Measurements from ENCODE around the gene PRSS22. TPM values are rescaled to one million over a fixed set of nuclear protein-coding genes. Genes with fewer than 3 reads are reported as not detected.

Gene PRSS22
- total and polyA plus RNA-seq, 5 donors: not detected

GRCh38 chr16:2818272-2818876, 39.6 kb downstream of the PRSS22 start:
- Histone ChIP-seq H3K4me1 (ENCODE audit: control insufficient read depth, insufficient read depth, low read length) (no peaks in the 10 kb centered on the region), H3K9me3 (ENCODE audit: control insufficient read depth, low read length) (no peaks in the 10 kb centered on the region), H3K27me3 (ENCODE audit: control insufficient read depth, insufficient read depth) (no peaks in the 10 kb centered on the region), H3K4me3 (ENCODE audit: low read length) (no peak overlapping the region), H3K27ac (ENCODE audit: low read length) (no peak overlapping the region)
- no peak for ATAC-seq
- intact Hi-C loops (cut with DNase I): no loop called here
- no peak for DNase-seq
- 74% methylated on average over 10 of the region's 10 CpGs for WGBS

DNA sequence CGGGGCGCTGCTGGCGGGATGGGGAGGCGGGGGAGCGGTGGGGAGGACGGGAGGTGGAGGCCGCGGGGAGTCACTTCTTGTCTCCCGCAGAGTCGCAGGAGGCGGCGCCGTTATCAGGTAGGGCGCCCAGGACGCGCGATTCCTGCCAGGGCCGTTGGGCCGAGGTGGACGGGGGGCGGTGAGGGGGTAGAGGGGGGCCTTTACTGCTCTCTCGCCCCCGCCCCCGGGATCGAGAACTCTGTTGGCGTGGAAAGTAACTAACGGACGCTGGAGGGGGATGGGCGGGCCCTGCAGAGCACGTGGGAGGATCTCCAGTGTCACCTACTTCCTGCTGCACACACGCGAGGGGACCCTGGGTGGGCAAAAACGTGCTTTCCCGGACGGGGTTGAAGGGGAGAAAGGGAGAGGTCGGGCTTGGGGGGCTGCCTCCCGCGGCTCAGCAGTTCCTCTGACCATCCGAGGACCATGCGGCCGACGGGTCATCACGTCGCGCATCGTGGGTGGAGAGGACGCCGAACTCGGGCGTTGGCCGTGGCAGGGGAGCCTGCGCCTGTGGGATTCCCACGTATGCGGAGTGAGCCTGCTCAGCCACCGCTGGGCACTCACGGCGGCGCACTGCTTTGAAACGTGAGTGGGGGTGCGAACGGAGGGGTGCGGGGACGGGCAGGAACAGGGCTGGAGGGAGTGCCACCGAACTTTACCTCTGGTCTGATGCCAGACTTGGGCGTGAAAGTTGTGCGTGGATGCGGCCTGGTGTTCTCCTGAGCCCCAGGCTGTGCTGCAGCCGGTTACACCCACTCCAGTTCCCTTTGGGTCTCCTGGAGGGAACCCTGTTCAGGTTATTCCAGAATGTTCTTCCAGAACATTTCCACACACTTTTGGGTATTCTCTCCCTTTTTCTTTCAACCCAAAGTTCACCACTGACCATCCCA, 40.4 kb downstream of the PRSS22 start:
- DNase-seq (no peak), ATAC-seq (no peak)
- H3K9me3 ChIP-seq (ENCODE audit: control insufficient read depth, low read length): no peaks in the 10 kb centered on the region
- no peak overlapping the region for H3K27ac ChIP-seq (ENCODE audit: low read length)
- no peak overlapping the region for H3K4me3 ChIP-seq (ENCODE audit: low read length)
- WGBS: 68% methylated on average over 68 of the region's 68 CpGs
- H3K27me3 ChIP-seq (ENCODE audit: control insufficient read depth, insufficient read depth): no peaks in the 10 kb centered on the region
- no peaks in the 10 kb centered on the region for H3K4me1 ChIP-seq (ENCODE audit: control insufficient read depth, insufficient read depth, low read length)
- intact Hi-C loops (cut with DNase I): no loop called here

- Histone ChIP-seq H3K27me3 (ENCODE audit: control insufficient read depth, insufficient read depth) (no peaks in the 10 kb centered on the region), H3K4me3 (ENCODE audit: low read length) (no peak within 1 kb of the TSS), H3K4me1 (ENCODE audit: control insufficient read depth, insufficient read depth, low read length) (no peaks in the 10 kb centered on the region), H3K27ac (ENCODE audit: low read length) (no peak within 1 kb of the TSS), H3K9me3 (ENCODE audit: control insufficient read depth, low read length) (no peaks in the 10 kb centered on the region)
- intact Hi-C loops (cut with DNase I): no loop called here
- ATAC-seq (no peak), DNase-seq (no peak)
- WGBS: 56% methylated on average over 28 of the region's 28 CpGs
Observed at GRCh38 chr16:2816751-2817339, 41.1 kb downstream of the PRSS22 start, which contains the start of gene PRSS21. PRSS21 (plus strand) TSS chr16:2817237; CDS start chr16:2817269, 32 bp downstream.

GRCh38 chr16:2815299-2815771, 42.6 kb downstream of the PRSS22 start:
- Histone ChIP-seq H3K27ac (ENCODE audit: low read length) (no peak overlapping the region), H3K9me3 (ENCODE audit: control insufficient read depth, low read length) (no peaks in the 10 kb centered on the region), H3K4me1 (ENCODE audit: control insufficient read depth, insufficient read depth, low read length) (no peaks in the 10 kb centered on the region), H3K27me3 (ENCODE audit: control insufficient read depth, insufficient read depth) (no peaks in the 10 kb centered on the region), H3K4me3 (ENCODE audit: low read length) (no peak overlapping the region)
- ATAC-seq (no peak), DNase-seq (no peak)
- intact Hi-C loops (cut with DNase I): no loop called here
- 75% methylated on average over 10 of the region's 10 CpGs for WGBS

GRCh38 chr16:2814551-2815298, 43.2 kb downstream of the PRSS22 start:
- intact Hi-C loops (cut with DNase I): no loop called here
- 78% methylated on average over 20 of the region's 20 CpGs for WGBS
- H3K27ac ChIP-seq (ENCODE audit: low read length): no peak overlapping the region
- no peaks in the 10 kb centered on the region for H3K4me1 ChIP-seq (ENCODE audit: control insufficient read depth, insufficient read depth, low read length)
- no peaks in the 10 kb centered on the region for H3K27me3 ChIP-seq (ENCODE audit: control insufficient read depth, insufficient read depth)
- DNase-seq: no peak
- H3K4me3 ChIP-seq (ENCODE audit: low read length): no peak overlapping the region
- no peaks in the 10 kb centered on the region for H3K9me3 ChIP-seq (ENCODE audit: control insufficient read depth, low read length)
- no peak for ATAC-seq

DNA sequence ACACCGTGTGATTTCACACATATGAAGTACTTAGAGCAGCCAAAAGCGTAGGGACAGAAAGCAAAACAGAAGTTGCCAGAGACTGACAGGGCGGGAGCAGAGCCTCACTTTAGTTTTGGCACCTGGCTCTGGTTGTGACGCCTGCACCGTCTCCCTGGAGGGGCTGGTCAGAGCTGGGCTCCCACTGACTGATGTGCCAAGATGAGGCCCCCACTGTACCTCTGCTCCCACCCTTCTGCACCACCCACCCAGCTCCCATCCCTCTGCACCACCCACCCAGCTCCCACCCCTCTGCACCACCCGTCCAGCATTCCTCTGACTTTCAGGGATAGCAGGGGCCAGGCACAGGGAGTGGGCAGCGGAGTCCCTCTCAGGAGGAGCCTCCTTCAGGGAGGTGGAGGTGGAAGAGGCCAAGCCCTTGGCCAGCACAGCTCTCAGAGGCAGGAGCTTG, 44.2 kb downstream of the PRSS22 start:
- intact Hi-C loops (cut with DNase I): no loop called here
- H3K4me3 ChIP-seq (ENCODE audit: low read length): no peak overlapping the region
- no peaks in the 10 kb centered on the region for H3K4me1 ChIP-seq (ENCODE audit: control insufficient read depth, insufficient read depth, low read length)
- no peaks in the 10 kb centered on the region for H3K27me3 ChIP-seq (ENCODE audit: control insufficient read depth, insufficient read depth)
- WGBS: 43% methylated on average over 7 of the region's 7 CpGs
- H3K27ac ChIP-seq (ENCODE audit: low read length): no peak overlapping the region
- DNase-seq (no peak), ATAC-seq (no peak)
- no peaks in the 10 kb centered on the region for H3K9me3 ChIP-seq (ENCODE audit: control insufficient read depth, low read length)

DNA sequence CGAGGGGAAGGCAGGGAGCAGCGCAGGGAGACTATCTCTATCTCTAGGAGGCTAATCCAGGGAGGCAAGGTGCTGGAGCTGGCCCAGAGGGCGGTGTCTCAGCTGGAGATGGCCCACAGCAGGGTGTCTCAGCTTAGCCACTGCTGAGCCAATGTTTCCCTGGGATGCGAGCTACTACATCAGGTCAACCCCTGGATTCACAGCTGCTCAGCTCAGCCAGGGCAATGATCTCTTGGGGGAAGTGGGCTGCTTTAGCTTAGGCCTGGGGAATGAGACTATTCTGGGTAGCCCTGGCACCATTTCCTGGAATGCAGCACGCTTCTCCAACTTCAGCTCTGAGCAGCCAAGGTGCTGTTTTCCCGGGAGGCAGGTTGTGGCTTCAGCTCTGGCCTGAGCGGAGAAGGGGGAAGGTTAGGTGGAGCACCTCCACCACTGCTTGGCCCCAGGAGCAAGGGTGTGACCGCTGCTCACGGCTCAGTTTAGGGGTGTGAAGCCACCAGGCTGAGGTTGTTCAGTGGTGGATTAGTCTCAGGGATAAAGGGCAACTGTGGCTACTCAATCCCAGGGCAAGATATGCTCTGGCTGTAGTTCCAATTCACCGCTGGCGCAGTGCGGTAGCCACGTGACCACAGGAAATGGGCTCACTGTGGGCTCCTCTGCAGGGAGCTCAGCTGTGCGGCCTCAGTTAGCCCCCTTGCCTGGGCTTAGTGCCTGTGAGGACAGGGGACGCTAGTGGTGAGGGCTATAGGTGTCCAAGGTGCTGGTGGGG, 46.1 kb downstream of the PRSS22 start:
- no peaks in the 10 kb centered on the region for H3K27me3 ChIP-seq (ENCODE audit: control insufficient read depth, insufficient read depth)
- peak in 1 of 2 donors; percentile 29 for ATAC-seq

DNA sequence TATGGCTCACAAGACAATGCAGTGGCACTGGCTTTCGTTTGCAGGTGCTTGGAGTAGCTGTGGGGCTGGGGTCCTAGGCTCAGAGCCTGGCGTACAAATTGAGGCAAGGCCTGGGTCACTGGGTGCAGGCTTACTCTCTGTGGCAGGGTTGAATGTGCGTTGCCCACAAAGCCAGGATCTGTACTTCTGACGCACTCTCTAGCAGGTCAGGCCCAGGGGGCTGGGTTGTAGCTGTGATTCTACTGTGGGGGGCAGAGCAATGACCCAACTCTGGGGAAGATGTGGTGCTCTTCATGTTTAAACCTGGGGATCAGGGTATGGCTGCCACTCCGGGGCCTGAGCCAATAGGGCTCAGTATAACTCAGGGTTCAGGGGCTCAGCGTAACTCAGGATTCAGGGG, 47.3 kb downstream of the PRSS22 start:
- 82% methylated on average over 6 of the region's 6 CpGs for WGBS
- Histone ChIP-seq H3K27me3 (ENCODE audit: control insufficient read depth, insufficient read depth) (no peaks in the 10 kb centered on the region), H3K4me3 (ENCODE audit: low read length) (no peak overlapping the region), H3K4me1 (ENCODE audit: control insufficient read depth, insufficient read depth, low read length) (no peaks in the 10 kb centered on the region), H3K27ac (ENCODE audit: low read length) (no peak overlapping the region), H3K9me3 (ENCODE audit: control insufficient read depth, low read length) (no peaks in the 10 kb centered on the region)
- intact Hi-C loops (cut with DNase I): no loop called here
- ATAC-seq: no peak
- no peak for DNase-seq

More for the DNA sequence above, 46.1 kb downstream of the PRSS22 start:
- no peaks in the 10 kb centered on the region for H3K4me1 ChIP-seq (ENCODE audit: control insufficient read depth, insufficient read depth, low read length)
- no peaks in the 10 kb centered on the region for H3K9me3 ChIP-seq (ENCODE audit: control insufficient read depth, low read length)
- DNase-seq: no peak
- H3K4me3 ChIP-seq (ENCODE audit: low read length): no peak overlapping the region
- no peak overlapping the region for H3K27ac ChIP-seq (ENCODE audit: low read length)
- WGBS: 62% methylated on average over 15 of the region's 15 CpGs
- intact Hi-C loops (cut with DNase I): no loop called here

DNA sequence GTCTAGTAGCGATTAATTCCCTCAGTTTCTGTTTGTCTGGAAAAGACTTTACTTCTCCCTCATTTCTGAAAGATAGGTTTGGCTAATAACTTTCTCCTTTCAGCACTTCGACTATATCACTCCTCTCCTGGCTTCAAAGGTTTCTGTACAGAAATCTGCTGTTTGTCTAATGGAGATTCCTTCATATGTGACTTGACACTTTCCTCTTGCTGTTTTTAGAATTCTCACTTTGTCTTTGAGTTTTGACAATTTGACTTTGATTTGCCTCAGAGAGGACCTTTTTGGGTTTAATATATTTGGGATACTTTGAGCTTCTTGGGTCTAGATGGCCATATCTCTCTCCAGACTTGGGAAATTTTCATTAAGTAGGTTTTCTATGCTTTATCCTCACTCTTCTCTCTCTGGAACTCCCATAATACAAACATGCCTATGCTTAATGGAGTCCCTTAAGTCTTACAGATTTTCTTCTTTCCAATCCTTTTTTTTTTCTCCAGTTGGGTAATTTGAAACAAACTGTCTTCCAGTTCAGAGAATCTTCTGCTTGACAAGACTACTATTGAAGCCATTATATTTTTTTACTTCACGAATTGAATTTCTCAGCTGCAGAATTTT, 48.7 kb downstream of the PRSS22 start:
- intact Hi-C loops (cut with DNase I): no loop called here
- 73% methylated on average over 3 of the region's 3 CpGs for whole genome bisulfite sequencing
- no peak overlapping the region for H3K27ac ChIP-seq (ENCODE audit: low read length)
- DNase-seq: no peak
- no peak for ATAC-seq
- H3K4me1 ChIP-seq (ENCODE audit: control insufficient read depth, insufficient read depth, low read length): no peaks in the 10 kb centered on the region
- H3K9me3 ChIP-seq (ENCODE audit: control insufficient read depth, low read length): no peaks in the 10 kb centered on the region
- no peak overlapping the region for H3K4me3 ChIP-seq (ENCODE audit: low read length)
- no peaks in the 10 kb centered on the region for H3K27me3 ChIP-seq (ENCODE audit: control insufficient read depth, insufficient read depth)

- intact Hi-C loops (cut with DNase I): no loop called here
- DNase-seq (no peak), ATAC-seq (no peak)
- 85% methylated on average over 7 of the region's 7 CpGs for WGBS
- no peaks in the 10 kb centered on the region for H3K4me1 ChIP-seq (ENCODE audit: control insufficient read depth, insufficient read depth, low read length)
- H3K27me3 ChIP-seq (ENCODE audit: control insufficient read depth, insufficient read depth): no peaks in the 10 kb centered on the region
- peaks cover 3% of the 10 kb centered on the region for H3K9me3 ChIP-seq (ENCODE audit: control insufficient read depth, low read length)
- H3K27ac ChIP-seq (ENCODE audit: low read length): no peak overlapping the region
- no peak overlapping the region for H3K4me3 ChIP-seq (ENCODE audit: low read length)
Observed at GRCh38 chr16:2808181-2808580, 49.8 kb downstream of the PRSS22 start.

Data from right cardiac atrium (tissue), 5 donors.